DMS53 treated with DMSO at 0.1 percent for 48 hours (cell line): ENCODE results near the gene NUBP2.

Source experiments
- DNase-seq: peaks from one replicate; lab custom pipeline; 2025; ENCODE audit not compliant: unreplicated experiment; lab: John Stamatoyannopoulos, UW

The NUBP2 gene

GRCh38 chr16:1782408-1783264, at the start of gene NUBP2, which contains the start of gene SPSB3:
Gene NUBP2, plus strand, starts transcription at chr16:1782960. Its CDS starts 61 bp downstream, at chr16:1783021.
Gene SPSB3, minus strand, starts transcription at chr16:1782571. Its CDS starts 1,088 bp downstream, at chr16:1781483.
- DNase-seq: peak; percentile 97

DNA sequence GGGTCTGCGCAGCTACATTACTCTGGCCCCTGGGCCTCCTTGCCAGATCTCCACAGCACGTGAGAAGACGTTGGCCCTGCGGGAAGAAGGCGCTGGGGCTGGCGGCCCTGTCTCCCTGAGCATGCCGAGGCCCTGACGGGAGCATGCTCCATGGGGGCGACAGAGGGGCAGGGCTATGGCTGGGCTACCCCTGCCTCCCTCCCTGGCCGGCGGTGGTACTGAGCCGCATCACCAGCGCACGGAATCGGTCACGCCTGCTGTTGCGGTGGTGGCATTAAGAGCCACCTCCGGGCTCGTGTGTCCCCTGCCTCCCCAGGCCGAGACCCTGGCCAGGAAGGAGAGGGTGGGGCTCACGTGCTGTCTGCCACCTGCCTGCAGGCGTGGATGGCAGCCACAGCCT, 48.6 kb upstream of the NUBP2 start:
- DNase-seq: no peak

DNA sequence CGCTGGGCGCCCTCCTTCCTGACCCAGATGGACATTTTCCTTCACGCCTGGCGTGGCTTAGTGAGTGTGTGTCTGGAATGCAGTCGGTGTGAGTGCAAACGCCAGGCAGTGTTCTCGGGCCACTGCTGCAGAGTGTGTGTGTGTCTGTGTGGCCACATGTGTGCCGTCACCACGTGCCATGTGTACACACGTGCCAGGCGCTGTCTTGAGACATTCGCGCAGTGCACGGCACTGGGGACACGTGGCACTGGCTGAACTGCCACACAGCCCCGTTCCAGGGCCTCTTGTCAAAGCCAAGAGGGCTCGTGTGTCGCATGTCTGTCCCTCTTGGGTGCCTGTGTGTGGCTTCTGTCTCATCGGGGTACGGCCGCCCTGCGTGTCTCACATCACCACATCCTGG, 47.9 kb upstream of the NUBP2 start:
- no peak for DNase-seq

- DNase-seq: no peak
These were observed 42.5 kb upstream of the NUBP2 start for GRCh38 chr16:1740234-1740633.

DNA sequence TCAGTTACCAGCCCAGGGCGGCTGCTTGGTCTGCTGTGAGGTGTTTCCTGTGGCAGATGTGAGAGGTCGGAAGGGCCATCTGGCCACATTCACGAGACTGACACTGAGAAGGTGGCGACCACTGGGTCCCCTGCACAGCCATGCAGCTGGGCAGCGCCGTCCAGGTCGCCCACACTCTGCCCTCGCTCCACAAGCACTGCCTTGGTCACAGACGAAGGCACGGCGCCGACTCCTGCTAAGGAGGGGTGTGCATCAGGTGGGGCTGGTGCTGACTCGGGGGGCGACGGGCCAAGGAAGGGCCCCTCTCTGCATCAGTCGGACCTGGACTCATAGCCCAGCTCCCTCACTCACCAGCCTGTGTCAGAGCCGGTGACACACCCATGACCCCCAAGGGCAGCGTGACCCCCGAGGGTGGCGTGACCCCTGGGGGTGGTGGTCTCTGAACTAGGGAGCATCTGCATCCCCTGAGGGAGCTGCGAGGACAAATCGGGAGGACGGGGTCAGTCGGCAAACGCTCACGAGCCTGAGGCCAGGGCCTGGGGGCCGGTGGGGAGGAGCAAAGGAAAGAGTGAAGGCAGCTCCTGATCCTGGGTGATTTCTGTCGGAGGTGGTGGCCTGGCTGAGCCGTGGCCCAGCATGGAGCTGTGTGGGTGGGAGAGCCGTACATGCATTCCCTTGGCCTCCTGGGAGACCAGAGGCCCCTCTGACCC, 41.8 kb upstream of the NUBP2 start:
- no peak for DNase-seq

DNA sequence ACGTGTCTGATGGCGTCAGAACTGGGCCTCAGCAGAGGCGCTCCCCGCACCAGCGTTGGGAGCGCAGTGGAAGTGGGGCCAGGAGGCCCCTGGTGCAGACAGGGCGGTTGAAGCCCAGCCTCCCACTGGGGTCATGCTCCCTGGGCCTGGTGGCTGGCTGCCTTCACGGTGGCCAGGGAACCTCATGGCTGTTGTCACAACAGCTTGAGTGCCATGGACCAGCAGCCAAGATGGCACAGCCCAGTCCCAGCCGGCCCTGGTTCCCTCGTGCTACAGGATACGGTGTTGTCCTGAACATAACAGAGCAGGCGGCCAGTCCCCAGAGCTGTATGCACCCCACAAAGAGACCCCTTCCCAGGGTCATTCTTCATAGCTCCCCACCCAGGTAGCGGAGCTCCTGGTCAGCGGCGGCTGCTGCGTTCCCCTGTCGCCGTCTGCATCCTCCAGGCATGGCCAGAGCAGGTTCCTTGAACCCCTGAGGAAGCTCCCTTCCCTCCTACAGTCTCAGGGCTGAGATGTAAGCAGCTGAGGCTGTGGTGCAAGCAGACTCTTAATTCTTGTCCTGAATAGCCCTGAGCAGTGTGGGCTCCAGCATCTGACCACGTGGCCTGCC, 41.1 kb upstream of the NUBP2 start:
- no peak for DNase-seq

GRCh38 chr16:1743376-1744337, 39.1 kb upstream of the NUBP2 start:
- DNase-seq: no peak

DNA sequence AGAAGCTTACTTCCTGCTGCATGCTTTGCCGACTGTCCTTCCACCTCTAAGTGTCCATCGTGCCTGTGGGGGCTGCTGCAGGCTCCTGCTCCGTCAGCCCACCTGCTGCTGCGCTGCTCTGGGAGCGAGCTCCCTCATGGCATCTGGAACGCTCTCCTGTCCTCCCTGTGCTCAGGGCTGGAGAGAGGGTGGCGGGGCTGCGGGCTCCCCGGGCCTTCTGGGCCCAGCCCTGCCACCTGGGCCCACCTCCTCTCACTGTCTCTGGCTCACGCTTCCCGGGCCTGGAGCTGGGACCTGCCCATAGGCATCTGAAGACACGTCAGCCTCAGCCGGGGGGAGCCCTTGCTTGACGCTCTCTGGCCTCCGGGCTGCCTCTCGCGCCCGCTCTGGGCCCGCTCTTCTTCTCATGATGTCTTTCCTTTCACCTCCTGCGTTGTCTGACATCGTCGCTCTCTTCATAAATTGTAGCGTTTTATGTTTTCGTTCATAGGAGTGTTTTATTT, 38.4 kb upstream of the NUBP2 start:
- DNase-seq: no peak

DNA sequence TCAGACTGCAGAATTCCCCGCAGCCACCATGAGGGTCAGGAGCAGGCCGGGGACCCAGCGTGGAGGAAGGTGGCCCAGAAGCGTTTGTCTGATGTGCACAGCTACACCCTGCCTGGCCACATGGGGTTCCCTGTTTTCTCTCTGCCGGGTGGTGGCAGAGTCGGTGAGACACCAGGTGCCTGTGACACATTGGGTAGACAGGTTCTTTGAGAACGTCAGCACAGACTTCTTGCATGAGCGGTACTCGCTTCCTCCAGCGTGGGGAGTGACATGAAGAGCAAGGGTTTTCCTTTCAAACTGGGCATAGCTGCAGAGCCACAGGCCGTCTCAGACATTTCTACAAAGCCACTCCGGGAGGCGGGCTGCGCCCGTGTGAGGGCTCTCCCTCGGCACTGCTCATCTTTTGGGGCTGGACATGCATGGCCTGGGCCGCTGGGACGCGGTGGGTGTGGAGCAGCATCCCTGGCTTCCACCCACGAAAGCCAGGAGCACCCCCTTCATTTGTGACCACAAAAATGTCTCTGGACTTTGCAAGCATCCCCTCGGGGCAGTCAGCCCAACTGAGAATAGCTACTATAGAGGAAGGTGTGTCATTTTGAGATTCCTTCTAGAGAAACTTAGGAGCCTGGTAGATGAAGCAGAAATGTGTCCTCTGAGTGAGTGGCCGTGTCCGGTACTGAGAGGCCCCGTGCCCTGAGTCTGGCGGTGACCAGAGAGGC, 37.4 kb upstream of the NUBP2 start:
- no peak for DNase-seq

- no peak for DNase-seq
These were observed 36.7 kb upstream of the NUBP2 start for GRCh38 chr16:1745900-1746692.

GRCh38 chr16:1746693-1747195, 36.0 kb upstream of the NUBP2 start:
- no peak for DNase-seq

DNA sequence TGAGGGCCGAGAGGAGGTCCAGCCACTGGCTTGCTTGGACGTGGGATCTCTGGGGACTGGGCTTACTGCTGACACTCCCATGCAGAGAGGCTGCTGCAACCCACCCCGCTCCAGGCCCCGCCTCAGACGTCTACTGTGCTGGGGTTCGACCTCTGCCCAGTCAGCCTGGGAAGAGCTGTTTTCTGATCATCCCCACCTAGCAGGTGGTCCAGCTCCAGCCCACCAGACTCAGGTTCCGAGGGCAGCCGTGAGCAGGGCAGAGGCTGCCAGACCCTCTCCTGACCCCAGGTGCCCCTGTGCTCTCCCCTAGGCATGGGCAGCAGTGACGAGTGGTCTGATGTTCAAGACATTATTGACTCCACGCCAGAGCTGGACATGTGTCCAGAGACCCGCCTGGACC, 34.8 kb upstream of the NUBP2 start:
- no peak for DNase-seq

DNA sequence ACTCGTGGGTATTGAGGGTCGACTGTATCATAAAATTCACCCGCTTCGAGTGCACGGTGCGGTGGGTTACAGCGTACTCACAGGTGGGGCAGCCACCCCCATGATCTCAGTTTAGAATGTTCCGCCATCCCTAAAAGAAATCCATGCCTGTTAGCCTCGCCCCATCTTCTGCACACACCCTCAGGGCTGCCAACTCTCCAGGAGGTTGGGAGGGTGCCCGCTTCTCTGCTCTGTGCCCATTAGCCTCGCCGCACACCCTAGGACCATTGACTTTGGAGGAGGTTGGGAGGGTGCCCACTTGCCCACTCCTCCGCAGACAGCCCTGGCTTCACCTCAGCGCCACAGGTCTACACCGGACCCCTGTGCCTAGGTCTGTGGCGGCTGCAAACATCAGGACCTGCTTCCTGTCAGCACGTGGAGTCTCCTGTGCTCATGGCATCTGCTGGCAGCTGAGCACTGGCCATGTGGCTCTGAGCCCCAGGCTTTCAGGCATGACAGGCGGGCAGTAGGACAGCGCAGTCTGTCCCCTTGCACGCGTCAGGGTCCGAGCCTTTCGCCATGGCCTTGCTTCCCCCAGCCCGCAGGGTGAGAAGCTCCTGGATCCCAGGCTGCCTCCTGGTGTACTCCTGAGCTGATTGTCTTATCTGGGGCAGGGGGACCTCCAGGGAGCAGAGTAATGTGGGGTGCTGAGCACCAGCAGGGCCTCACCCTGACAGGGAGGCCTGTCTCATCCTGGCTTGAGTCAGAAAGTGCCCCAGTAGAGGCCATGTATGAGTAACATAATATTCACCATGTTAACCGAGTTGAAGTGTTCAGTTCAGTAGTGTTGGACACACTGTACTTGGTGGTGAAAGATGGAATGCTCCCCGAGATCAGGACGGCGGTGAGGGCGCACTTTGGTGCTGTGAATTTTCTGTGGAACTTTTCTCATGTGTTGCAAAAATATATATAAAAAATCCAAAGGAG, 33.3 kb upstream of the NUBP2 start:
- DNase-seq: no peak

DNA sequence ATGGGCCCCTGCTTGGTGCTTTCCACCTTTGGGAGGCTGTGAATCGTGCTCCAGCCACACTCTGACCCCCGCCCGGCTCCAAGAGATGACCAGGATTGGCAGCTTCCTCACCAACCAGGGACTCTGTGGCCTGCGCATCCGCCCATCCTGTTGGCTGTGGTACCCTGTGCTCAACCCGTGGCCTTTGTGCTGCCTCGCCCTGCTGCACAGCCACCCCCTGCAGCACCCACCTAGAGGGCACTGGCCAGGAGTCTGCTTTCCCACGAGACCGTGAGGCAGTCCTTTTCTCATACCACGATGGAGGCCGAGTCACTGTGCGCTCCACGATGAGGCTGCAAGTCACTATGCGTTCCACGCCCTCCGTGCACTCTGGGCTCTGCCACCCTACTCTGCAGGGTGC, 30.8 kb upstream of the NUBP2 start:
- no peak for DNase-seq

- no peak for DNase-seq
These were observed 29.9 kb upstream of the NUBP2 start for GRCh38 chr16:1752853-1753252.

GRCh38 chr16:1754204-1754603, 28.6 kb upstream of the NUBP2 start:
- no peak for DNase-seq

GRCh38 chr16:1757714-1758461, 24.9 kb upstream of the NUBP2 start:
- no peak for DNase-seq
